SK-N-MC (cell line): Measurements from ENCODE around the gene FHOD3.

Experiments used
- EZH2 ChIP-seq: fragments of 200-600 bp; sonication (generic); IDR thresholded peaks from one replicate; pipeline ENCODE4 v1.6.1; 2017; ENCODE audit warnings: antibody characterized with exemption
- POLR2AphosphoS5 ChIP-seq: IDR thresholded peaks from 2 replicates; pipeline ENCODE4 v1.6.1; 2012; ENCODE audit warnings: mild to moderate bottlenecking, low read depth, low read length, borderline replicate concordance

DNA sequence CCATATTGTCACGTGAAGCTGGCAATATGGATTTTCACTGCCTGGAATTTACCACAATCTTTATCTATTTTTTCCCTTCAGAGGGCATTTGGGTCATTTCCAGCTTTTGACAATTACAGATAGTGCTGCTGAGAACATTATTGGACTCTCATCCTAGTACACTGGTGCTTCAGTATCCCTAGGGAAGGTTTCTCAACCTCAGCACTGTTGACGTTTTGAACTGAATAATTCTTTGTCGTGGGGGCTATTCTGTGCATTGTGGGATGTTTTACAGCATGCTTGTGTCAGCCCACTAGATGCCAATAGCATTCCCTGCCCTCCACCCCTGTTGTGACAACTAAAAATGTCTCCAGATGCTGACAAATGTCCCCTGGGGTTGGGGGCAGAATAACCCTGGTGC is 345.5 kb downstream of the FHOD3 start:
- TF ChIP-seq EZH2 (no peak), POLR2AphosphoS5 (no peak)
